Kidney capillary endothelial cell (primary cell): ENCODE data around the gene SH3PXD2A.
"Not testable (repeated sequence)": the region's sequence is repeated elsewhere in the genome, so short reads cannot be mapped to it uniquely, and the experiment has no call there.

Experiments
- DNase-seq: peaks from one replicate; pipeline ENCODE4 v3.0.0-alpha.2; 2018; ENCODE audit warnings: low spot score

The SH3PXD2A gene

GRCh38 chr10:103832806-103833205 lies 22.6 kb downstream of the SH3PXD2A start:
- DNase-seq = no peak

- no peak for DNase-seq
Measured at GRCh38 chr10:103829838-103830465, 25.4 kb downstream of the SH3PXD2A start.

- no peak for DNase-seq
Measured at GRCh38 chr10:103829278-103829677, 26.1 kb downstream of the SH3PXD2A start.

- DNase-seq = no peak
Measured at GRCh38 chr10:103828587-103829197, 26.7 kb downstream of the SH3PXD2A start.

- no peak for DNase-seq
Measured at GRCh38 chr10:103828107-103828506, 27.3 kb downstream of the SH3PXD2A start.

- DNase-seq = no peak
Measured at GRCh38 chr10:103826885-103827284, 28.5 kb downstream of the SH3PXD2A start.

GRCh38 chr10:103824281-103824680 lies 31.1 kb downstream of the SH3PXD2A start:
- no peak for DNase-seq

- DNase-seq = no peak
Measured at GRCh38 chr10:103823706-103824272, 31.6 kb downstream of the SH3PXD2A start.

GRCh38 chr10:103822800-103823199 lies 32.6 kb downstream of the SH3PXD2A start:
- no peak for DNase-seq

- DNase-seq = no peak
Measured at GRCh38 chr10:103822107-103822716, 33.2 kb downstream of the SH3PXD2A start.

- no peak for DNase-seq
Measured at GRCh38 chr10:103820101-103821062, 35.0 kb downstream of the SH3PXD2A start.

- no peak for DNase-seq
Measured at GRCh38 chr10:103819493-103819892, 35.9 kb downstream of the SH3PXD2A start.

- DNase-seq = no peak
Measured at GRCh38 chr10:103818765-103819374, 36.5 kb downstream of the SH3PXD2A start.

GRCh38 chr10:103818105-103818504 lies 37.3 kb downstream of the SH3PXD2A start:
- no peak for DNase-seq

GRCh38 chr10:103816431-103816830 lies 38.9 kb downstream of the SH3PXD2A start:
- DNase-seq = no peak

- DNase-seq = no peak
Measured at GRCh38 chr10:103814626-103815370, 40.6 kb downstream of the SH3PXD2A start.

- DNase-seq = no peak
Measured at GRCh38 chr10:103814105-103814504, 41.3 kb downstream of the SH3PXD2A start.

GRCh38 chr10:103813312-103813711 lies 42.1 kb downstream of the SH3PXD2A start:
- not testable (repeated sequence) for DNase-seq

GRCh38 chr10:103812432-103812831 lies 42.9 kb downstream of the SH3PXD2A start:
- peak; percentile 87 for DNase-seq

- DNase-seq = no peak
Measured at GRCh38 chr10:103812004-103812403, 43.4 kb downstream of the SH3PXD2A start.

GRCh38 chr10:103811463-103811862 lies 43.9 kb downstream of the SH3PXD2A start:
- DNase-seq = no peak
